Measurements from ENCODE around the gene RNF212.

GRCh38 chr4:1124818-1125217 is 11.5 kb upstream of the RNF212 start:
- TF ChIP-seq, protein P1, sequence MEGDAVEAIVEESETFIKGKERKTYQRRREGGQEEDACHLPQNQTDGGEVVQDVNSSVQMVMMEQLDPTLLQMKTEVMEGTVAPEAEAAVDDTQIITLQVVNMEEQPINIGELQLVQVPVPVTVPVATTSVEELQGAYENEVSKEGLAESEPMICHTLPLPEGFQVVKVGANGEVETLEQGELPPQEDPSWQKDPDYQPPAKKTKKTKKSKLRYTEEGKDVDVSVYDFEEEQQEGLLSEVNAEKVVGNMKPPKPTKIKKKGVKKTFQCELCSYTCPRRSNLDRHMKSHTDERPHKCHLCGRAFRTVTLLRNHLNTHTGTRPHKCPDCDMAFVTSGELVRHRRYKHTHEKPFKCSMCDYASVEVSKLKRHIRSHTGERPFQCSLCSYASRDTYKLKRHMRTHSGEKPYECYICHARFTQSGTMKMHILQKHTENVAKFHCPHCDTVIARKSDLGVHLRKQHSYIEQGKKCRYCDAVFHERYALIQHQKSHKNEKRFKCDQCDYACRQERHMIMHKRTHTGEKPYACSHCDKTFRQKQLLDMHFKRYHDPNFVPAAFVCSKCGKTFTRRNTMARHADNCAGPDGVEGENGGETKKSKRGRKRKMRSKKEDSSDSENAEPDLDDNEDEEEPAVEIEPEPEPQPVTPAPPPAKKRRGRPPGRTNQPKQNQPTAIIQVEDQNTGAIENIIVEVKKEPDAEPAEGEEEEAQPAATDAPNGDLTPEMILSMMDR (IDR thresholded peaks at IDR 0.05; ENCODE audit: insufficient read depth, low read length): no peak
- TF ChIP-seq POLR2AphosphoS5 (IDR thresholded peaks at IDR 0.05; ENCODE audit: low read depth): no peak
- TF ChIP-seq GABPA (IDR thresholded peaks at IDR 0.05; ENCODE audit: low read depth): no peak

All from HL-60 (cell line).